ENCODE data around the gene DCAF11. TPM values are rescaled to one million over a fixed set of nuclear protein-coding genes. Genes with fewer than 3 reads are reported as not detected.

The DCAF11 gene
- total RNA-seq, 6 donors from 2014 or later: 68.4 to 138 (median 95.0) TPM

- DNase-seq (no peak), ATAC-seq (ENCODE audit: low FRiP score in 2 of 2) (no peak)
- 81 to 85% methylated on average over 4 of the region's 4 CpGs for WGBS, 2 donors
- Histone ChIP-seq H3K9me3 (no peaks in the 10 kb centered on the region), H3K4me3 (no peak overlapping the region), H3K4me1 (peaks cover 8 to 40% (median 27%) of the 10 kb centered on the region in 4 donors), H3K36me3 (peaks cover 0 to under 1% (median 0%) of the 10 kb centered on the region in 4 donors), H3K27me3 (no peaks in the 10 kb centered on the region), H3K27ac (peak overlapping the region in 3 of 4 donors; percentile 97 to 98 (median 98))
- no peak for TF ChIP-seq POLR2AphosphoS5 (IDR thresholded peaks at IDR 0.05)
- TF ChIP-seq POLR2A (IDR thresholded peaks at IDR 0.05): no peak
- no peak for TF ChIP-seq EP300 (IDR thresholded peaks at IDR 0.05)
- TF ChIP-seq CTCF (IDR thresholded peaks at IDR 0.05): no peak
These were observed 21.9 kb upstream of the DCAF11 start for GRCh38 chr14:24092505-24093206.

GRCh38 chr14:24093207-24093900 is 21.2 kb upstream of the DCAF11 start:
- H3K27ac ChIP-seq: peak overlapping the region; percentile 95 to 98 (median 98)
- TF ChIP-seq EP300 (IDR thresholded peaks at IDR 0.05) (no peak), CTCF (IDR thresholded peaks at IDR 0.05) (peak in 1 of 6 experiments; percentile 3), POLR2A (IDR thresholded peaks at IDR 0.05) (no peak), POLR2AphosphoS5 (IDR thresholded peaks at IDR 0.05) (no peak)
- DNase-seq: no peak
- 77 to 83% methylated on average over 19 of the region's 19 CpGs for WGBS, 2 donors
- no peaks in the 10 kb centered on the region for H3K9me3 ChIP-seq
- peaks cover 0 to 8% (median 5%) of the 10 kb centered on the region in 4 donors for H3K36me3 ChIP-seq
- ATAC-seq (ENCODE audit: low FRiP score in 2 of 2): no peak
- peak overlapping the region in 3 of 4 donors; percentile 75 to 88 (median 84) for H3K4me3 ChIP-seq
- H3K4me1 ChIP-seq: peaks cover 8 to 40% (median 27%) of the 10 kb centered on the region in 4 donors
- no peaks in the 10 kb centered on the region for H3K27me3 ChIP-seq

- ATAC-seq (ENCODE audit: low FRiP score in 2 of 2) (peak; percentile 95 to 97), DNase-seq (peak; percentile 97 to 99)
- H3K4me3 ChIP-seq: peak within 1 kb of the TSS; percentile 75 to 88 (median 82)
- H3K27ac ChIP-seq: peak within 1 kb of the TSS; percentile 95 to 98 (median 98)
- H3K4me1 ChIP-seq: peaks cover 8 to 43% (median 27%) of the 10 kb centered on the region in 4 donors
- TF ChIP-seq CTCF (IDR thresholded peaks at IDR 0.05) (peak in 2 of 6 experiments; percentile 42 to 58), EP300 (IDR thresholded peaks at IDR 0.05) (no peak), POLR2A (IDR thresholded peaks at IDR 0.05) (peak in 3 of 4 donors; percentile 50 to 88 (median 69)), POLR2AphosphoS5 (IDR thresholded peaks at IDR 0.05) (peak; percentile 45 to 63)
- H3K9me3 ChIP-seq: no peaks in the 10 kb centered on the region
- no peaks in the 10 kb centered on the region for H3K27me3 ChIP-seq
- H3K36me3 ChIP-seq: peaks cover 0 to 16% (median 13%) of the 10 kb centered on the region in 4 donors
- 0 to 2% methylated on average over 30 to 68 of the region's 68 CpGs for WGBS, 2 donors
These were observed 20.4 kb upstream of the DCAF11 start, which contains the start of gene PCK2 for GRCh38 chr14:24093901-24094840. TSS of gene PCK2 (plus strand) at chr14:24094311. CDS start at chr14:24094406, 95 bp downstream.

- no peaks in the 10 kb centered on the region for H3K27me3 ChIP-seq
- peaks cover 3 to 23% (median 19%) of the 10 kb centered on the region in 4 donors for H3K36me3 ChIP-seq
- H3K4me3 ChIP-seq: peak overlapping the region; percentile 75 to 88 (median 82)
- no peak for ATAC-seq (ENCODE audit: low FRiP score in 2 of 2)
- H3K9me3 ChIP-seq: no peaks in the 10 kb centered on the region
- no peak for DNase-seq
- H3K4me1 ChIP-seq: peaks cover 8 to 47% (median 27%) of the 10 kb centered on the region in 4 donors
- no peak for TF ChIP-seq CTCF (IDR thresholded peaks at IDR 0.05)
- no peak for TF ChIP-seq EP300 (IDR thresholded peaks at IDR 0.05)
- no peak for TF ChIP-seq POLR2AphosphoS5 (IDR thresholded peaks at IDR 0.05)
- no peak for TF ChIP-seq POLR2A (IDR thresholded peaks at IDR 0.05)
- 5 to 6% methylated on average over 13 to 14 of the region's 14 CpGs for WGBS, 2 donors
- H3K27ac ChIP-seq: peak overlapping the region; percentile 95 to 98 (median 98)
These were observed 19.7 kb upstream of the DCAF11 start for GRCh38 chr14:24094841-24095270.

Measured in upper lobe of left lung (tissue), 6 donors.